ENCODE data around the gene ATP9A.
"Not testable (repeated sequence)": the region's sequence is repeated elsewhere in the genome, so short reads cannot be mapped to it uniquely, and the experiment has no call there.

Gene ATP9A

DNA sequence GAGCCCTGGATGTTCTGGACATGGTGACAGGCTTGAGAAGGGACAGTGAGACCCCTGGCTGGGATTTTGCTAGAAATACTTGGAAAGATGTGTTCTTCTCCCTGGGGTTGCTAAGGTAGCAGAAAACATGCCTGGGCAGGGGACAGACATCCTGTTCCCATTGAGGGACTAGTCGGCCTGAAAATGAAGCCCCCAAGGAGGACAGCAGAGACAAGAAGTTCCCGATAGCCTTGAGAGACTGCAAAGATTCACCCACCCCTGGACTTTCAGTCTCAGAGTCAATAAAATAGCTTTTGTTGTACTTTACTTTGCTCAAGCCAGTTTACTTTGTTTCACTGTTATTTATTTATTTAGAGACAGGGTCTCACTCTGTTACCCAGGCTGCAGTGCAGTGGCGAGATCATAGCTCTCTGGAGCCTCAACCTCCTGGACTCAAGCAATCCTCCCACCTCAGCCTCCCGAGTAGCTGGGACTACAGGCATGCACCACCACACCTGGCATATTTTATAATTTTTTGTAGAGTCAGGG is 28.4 kb downstream of the ATP9A start:
- TF ChIP-seq, protein P1, sequence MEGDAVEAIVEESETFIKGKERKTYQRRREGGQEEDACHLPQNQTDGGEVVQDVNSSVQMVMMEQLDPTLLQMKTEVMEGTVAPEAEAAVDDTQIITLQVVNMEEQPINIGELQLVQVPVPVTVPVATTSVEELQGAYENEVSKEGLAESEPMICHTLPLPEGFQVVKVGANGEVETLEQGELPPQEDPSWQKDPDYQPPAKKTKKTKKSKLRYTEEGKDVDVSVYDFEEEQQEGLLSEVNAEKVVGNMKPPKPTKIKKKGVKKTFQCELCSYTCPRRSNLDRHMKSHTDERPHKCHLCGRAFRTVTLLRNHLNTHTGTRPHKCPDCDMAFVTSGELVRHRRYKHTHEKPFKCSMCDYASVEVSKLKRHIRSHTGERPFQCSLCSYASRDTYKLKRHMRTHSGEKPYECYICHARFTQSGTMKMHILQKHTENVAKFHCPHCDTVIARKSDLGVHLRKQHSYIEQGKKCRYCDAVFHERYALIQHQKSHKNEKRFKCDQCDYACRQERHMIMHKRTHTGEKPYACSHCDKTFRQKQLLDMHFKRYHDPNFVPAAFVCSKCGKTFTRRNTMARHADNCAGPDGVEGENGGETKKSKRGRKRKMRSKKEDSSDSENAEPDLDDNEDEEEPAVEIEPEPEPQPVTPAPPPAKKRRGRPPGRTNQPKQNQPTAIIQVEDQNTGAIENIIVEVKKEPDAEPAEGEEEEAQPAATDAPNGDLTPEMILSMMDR (IDR thresholded peaks at IDR 0.05; ENCODE audit: insufficient read depth, low read depth, low read length, missing control alignments): no peak
- no peak overlapping the region for H3K4me3 ChIP-seq (ENCODE audit: low read length)
- DNase-seq (ENCODE audit: low read depth): no peak

DNA sequence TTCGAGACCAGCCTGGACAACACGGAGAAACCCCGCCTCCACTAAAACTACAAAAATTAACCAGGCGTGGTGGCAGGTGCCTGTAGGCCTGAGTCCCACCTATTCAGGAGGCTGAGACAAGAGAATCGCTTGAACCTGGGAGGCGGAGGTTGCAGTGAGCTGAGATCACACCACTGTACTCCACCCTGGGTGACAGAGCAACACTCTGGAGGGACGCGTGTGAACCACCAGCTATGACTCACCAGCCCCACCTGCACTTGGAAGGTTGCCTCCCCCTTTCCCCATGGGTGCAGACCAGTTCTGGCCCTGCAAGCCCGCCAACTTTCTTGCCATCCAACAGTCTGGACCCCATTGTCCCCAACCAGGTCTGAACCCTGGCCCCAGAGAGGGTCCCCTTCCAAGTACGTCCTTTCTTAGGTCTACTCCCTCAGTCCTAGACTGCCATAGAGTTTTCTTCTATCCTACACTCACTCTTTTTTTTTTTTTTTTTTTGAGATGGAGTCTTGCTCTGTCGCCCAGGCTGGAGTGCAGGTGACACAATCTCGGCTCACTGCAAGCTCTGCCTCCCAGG is 29.2 kb downstream of the ATP9A start:
- peak; percentile 46 for DNase-seq (ENCODE audit: low read depth)
- TF ChIP-seq, protein P1 (IDR thresholded peaks at IDR 0.05; ENCODE audit: insufficient read depth, low read depth, low read length, missing control alignments): no peak
- H3K4me3 ChIP-seq (ENCODE audit: low read length): no peak overlapping the region

DNA sequence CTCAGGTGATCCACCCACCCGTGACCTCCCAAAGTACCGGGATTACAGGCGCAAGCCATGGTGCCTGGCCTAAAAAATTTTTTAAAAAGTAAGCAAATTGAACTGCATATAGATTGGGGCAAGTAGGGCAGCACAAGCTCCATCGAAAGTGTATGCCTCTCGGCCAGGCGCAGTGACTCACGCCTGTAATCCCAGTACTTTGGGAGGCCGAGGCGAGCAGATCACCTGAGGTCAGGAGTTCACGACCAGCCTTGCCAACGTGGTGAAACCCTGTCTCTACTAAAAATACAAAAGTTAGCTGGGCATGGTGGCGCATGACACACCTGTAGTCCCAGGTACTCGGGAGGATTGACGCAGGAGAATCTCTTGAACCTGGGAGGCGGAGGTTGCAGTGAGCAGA is 29.9 kb downstream of the ATP9A start:
- not testable (repeated sequence) for H3K4me3 ChIP-seq (ENCODE audit: low read length); DNase-seq (ENCODE audit: low read depth)

DNA sequence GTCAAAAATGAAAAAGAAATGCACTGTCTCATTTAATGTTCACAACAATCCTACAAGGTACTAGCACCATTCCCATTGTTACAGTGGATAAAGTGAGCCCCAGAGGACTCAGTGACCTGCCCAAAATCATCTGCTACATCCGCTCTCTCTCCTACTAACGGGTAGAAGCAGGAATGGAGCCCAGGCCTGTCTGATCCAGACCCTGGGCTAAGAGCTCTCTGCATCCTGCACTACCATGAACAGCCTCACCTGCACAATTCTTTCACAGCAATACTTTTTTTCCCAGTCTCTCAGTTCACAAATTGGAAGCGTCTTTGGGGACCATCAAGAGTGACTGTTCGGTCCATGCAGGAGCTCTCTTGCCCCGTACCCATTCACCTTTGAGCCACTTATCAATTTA is 31.2 kb downstream of the ATP9A start:
- no peak overlapping the region for H3K4me3 ChIP-seq (ENCODE audit: low read length)
- TF ChIP-seq, protein P1 (IDR thresholded peaks at IDR 0.05; ENCODE audit: insufficient read depth, low read depth, low read length, missing control alignments): no peak
- no peak for DNase-seq (ENCODE audit: low read depth)

DNA sequence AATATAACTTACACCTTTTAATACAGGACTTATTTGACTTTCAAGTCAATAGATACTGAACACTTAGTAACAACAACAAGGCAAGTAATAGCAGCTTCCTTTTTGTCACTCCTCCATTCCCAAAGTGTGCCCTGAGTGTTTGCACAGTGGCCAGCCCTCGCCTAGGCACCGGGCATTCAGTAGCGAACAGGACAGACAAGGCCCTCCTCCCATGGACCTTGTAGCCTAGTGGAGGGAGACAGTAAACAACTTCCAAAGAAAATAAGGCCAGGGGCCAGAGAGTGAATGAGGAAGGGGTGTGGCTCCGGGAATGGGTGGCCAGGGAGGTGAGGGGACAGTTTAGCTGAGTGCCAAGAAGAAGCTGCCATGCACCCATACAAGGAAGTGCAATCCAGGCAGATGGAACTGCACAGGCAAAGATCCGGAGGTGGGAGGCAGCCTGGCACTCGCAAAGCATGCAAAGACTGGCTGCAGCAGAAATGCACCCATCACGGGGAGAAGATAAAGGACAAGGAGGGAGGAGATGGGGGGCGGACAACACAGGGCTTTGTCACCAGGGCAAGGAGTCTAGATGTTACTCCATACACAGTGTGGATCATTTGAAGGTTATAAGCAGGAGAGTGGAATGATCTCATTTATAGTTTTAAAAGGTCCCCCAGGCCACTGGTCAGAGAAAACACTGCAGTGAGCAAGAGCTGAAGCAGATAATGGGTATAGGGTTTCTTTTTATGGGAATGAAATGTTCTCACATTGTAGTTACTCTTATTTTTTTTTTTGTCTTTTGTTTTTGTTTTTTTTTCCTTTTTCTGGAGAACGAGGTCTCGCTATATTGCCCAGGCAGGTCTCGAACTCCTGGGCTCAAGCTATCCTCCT is 32.2 kb downstream of the ATP9A start:
- DNase-seq (ENCODE audit: low read depth): no peak
- TF ChIP-seq, protein P1 (IDR thresholded peaks at IDR 0.05; ENCODE audit: insufficient read depth, low read depth, low read length, missing control alignments): no peak
- no peak overlapping the region for H3K4me3 ChIP-seq (ENCODE audit: low read length)

DNA sequence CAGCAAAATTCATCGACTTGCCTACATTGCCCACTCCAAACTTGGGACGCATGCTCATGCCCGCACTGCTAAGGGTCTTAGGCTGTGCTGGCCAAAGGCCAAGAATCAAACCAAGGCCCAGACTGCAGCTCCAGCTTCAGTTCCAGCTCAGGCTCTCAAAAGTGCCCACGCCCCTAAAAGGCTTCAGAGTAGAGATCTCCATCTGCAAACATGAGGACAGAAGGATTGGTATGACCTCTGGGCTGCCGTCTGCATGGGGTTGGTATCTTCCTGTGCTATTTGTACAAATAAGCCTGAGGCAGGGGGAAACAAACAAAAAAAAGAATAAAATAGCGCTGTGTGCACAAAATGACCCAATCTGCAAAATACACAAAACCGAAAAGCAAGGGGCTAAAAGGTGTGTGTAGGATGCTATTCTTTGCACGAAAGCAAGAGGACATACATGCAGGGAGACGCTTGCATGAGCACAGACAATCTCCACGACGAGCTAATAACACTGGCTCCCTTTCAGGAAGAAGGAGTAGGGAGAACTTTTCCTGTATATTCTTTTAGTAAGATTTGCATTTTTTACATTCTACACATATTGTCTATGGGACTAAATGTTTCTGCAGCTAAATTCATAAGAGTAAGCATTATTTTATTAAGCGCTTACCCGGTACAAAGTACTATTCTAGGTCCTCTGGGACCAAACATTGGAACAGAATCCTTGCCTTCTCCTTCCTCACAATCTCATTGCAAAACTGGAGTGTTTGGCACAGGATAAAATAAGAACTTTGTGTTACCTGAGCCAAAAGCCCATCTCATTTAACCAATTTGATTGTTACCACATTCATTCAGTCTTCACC is 33.1 kb downstream of the ATP9A start:
- no peak overlapping the region for H3K4me3 ChIP-seq (ENCODE audit: low read length)
- DNase-seq (ENCODE audit: low read depth): no peak
- TF ChIP-seq, protein P1 (IDR thresholded peaks at IDR 0.05; ENCODE audit: insufficient read depth, low read depth, low read length, missing control alignments): no peak

DNA sequence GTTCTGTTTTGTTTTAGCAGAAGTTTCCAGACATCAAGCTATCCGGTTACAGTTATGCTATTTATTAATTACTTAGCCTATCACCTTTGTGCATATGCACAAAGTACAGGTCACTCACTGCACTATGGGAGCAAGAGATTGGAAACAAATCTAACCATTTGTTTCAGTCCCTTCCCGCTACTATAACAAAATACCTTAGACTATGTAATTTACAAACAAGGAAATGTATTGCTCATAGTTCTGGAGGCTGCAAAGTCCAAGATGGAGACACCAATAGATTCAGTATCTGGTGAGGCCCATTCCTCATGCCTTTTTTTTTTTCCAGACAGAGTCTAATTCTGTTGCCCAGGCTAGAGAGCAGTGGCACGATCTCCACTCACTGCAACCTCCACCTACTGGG is 35.1 kb downstream of the ATP9A start:
- no peak for DNase-seq (ENCODE audit: low read depth)
- no peak overlapping the region for H3K4me3 ChIP-seq (ENCODE audit: low read length)
- TF ChIP-seq, protein P1 (IDR thresholded peaks at IDR 0.05; ENCODE audit: insufficient read depth, low read depth, low read length, missing control alignments): no peak
